Stomach smooth muscle (tissue), 2 donors: ENCODE data around the gene TBCD.

Experiments used
- H3K27ac ChIP-seq: one replicate; pipeline ENCODE4 v1.7.0; 2013; ENCODE audit warnings: mild to moderate bottlenecking, low read length, inconsistent platforms
- H3K27me3 ChIP-seq, 2 donors: one replicate each; pipeline ENCODE4 v1.7.0; 2013; ENCODE audit warnings: low read length in 2 of 2; ENCODE audit not compliant: insufficient read depth in 2 of 2, control insufficient read depth in 1 of 2
- H3K36me3 ChIP-seq, 2 donors: one replicate each; pipeline ENCODE4 v1.7.0; 2013; ENCODE audit warnings: low read length in 2 of 2; ENCODE audit not compliant: control insufficient read depth in 2 of 2, insufficient read depth in 2 of 2
- H3K4me1 ChIP-seq: one replicate; pipeline ENCODE4 v1.7.0; 2013; ENCODE audit warnings: low read length; ENCODE audit not compliant: control insufficient read depth, insufficient read depth
- H3K4me3 ChIP-seq, 2 donors: one replicate each; pipeline ENCODE4 v1.7.0; 2013; ENCODE audit warnings: low read length in 2 of 2
- H3K9ac ChIP-seq, 2 donors: one replicate each; pipeline ENCODE4 v1.7.0; 2013; ENCODE audit warnings: low read length in 2 of 2, mild to moderate bottlenecking in 1 of 2
- H3K9me3 ChIP-seq, 2 donors: one replicate each; pipeline ENCODE4 v1.7.0; 2013; ENCODE audit warnings: low read length in 2 of 2; ENCODE audit not compliant: control insufficient read depth in 2 of 2
- donor health status: healthy.
- donor health status: Pancreatic carcinoma.

TBCD gene

DNA sequence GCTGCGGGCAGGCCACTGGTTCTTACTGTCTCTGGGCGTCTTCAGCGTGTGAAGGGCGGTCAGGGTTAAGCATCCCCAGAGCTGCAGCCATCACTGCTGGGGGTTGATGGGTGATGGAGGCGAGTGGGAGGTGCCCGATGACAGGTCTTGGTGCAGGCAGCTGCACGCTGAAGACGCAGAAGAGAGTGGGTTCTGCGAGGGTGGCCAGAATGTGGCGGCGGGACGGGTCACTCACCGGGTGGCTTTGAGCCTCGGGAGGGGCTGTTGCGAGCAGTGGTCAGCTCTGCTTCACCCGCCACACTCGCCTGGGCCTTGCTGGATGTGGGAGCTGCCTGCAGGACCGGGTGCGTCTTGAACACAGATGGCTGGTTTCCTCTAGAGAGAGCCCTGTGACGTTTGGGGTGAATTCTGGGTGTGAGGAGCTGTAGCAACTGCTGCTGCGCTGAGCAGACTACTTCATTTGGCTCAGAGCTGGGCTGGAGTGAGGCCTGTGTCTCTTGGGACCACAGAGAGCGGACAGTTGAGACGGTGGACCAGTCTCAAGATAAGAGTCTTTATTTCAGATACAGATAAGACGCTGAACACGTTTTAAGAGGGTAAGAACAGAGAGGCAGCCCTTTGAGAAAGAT lies 132.6 kb downstream of the TBCD start:
- Histone ChIP-seq H3K4me3 (no peak overlapping the region), H3K36me3 (no peaks in the 10 kb centered on the region), H3K27ac (no peak overlapping the region), H3K4me1 (peaks cover 44% of the 10 kb centered on the region), H3K9ac (no peak overlapping the region), H3K9me3 (no peaks in the 10 kb centered on the region), H3K27me3 (no peaks in the 10 kb centered on the region)

GRCh38 chr17:82884970-82885353 lies 133.1 kb downstream of the TBCD start:
- no peak overlapping the region for H3K4me3 ChIP-seq
- peaks cover 41% of the 10 kb centered on the region for H3K4me1 ChIP-seq
- no peaks in the 10 kb centered on the region for H3K36me3 ChIP-seq
- no peak overlapping the region for H3K27ac ChIP-seq
- H3K9me3 ChIP-seq: no peaks in the 10 kb centered on the region
- no peaks in the 10 kb centered on the region for H3K27me3 ChIP-seq
- no peak overlapping the region for H3K9ac ChIP-seq

GRCh38 chr17:82887255-82888164 lies 135.6 kb downstream of the TBCD start:
- no peaks in the 10 kb centered on the region for H3K9me3 ChIP-seq
- H3K27me3 ChIP-seq: no peaks in the 10 kb centered on the region
- H3K4me1 ChIP-seq: peaks cover 26% of the 10 kb centered on the region
- H3K27ac ChIP-seq: no peak overlapping the region
- H3K36me3 ChIP-seq: no peaks in the 10 kb centered on the region
- no peak overlapping the region for H3K9ac ChIP-seq
- H3K4me3 ChIP-seq: no peak overlapping the region

DNA sequence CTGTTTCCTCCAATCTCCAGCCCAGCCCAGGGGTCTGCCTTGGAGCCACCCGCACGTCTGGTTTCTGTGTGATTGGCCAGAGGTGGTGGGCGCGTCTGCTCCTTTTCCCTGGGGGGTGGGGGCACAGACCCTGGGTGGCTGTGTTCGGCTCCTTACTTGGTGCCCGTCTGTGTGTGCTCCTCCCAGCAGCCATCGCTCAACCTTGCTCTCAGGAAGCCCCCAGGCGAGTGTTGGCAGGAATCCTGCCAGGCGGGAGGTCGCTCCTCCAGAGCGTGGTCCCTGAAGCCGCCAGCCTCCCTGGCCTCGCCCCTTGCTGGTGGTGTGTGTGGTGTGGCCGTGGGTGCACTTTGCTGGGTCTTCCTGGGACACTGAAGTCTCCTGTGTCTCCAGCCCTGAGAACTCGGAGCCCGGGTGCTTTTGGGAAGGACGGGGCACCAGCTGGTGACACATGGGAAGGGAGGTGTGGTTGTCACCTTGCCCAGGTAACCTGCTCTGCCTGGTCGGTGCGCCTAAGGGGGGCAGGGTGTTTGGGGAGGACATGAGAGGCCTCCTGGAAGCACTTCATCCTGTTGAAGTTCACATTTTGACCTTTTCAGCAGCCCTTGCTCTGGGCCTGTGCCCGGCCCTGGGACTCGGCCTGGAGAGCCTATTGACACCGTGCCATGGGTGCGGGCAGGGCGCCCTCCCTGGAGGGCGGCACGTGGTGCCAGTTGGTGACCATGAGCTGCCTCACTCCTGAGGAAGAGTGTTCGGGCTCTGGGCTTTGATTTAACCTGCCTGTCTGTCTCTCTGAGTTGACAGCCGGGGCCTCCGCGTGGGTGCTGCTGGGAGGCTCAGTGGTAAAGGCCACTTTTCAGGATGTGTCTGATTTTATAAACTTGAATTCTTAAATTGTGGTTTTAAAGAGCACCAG lies 137.0 kb downstream of the TBCD start:
- no peak overlapping the region for H3K27ac ChIP-seq
- no peak overlapping the region for H3K4me3 ChIP-seq
- no peaks in the 10 kb centered on the region for H3K36me3 ChIP-seq
- H3K9me3 ChIP-seq: no peaks in the 10 kb centered on the region
- no peak overlapping the region for H3K9ac ChIP-seq
- no peaks in the 10 kb centered on the region for H3K27me3 ChIP-seq
- H3K4me1 ChIP-seq: peaks cover 24% of the 10 kb centered on the region

DNA sequence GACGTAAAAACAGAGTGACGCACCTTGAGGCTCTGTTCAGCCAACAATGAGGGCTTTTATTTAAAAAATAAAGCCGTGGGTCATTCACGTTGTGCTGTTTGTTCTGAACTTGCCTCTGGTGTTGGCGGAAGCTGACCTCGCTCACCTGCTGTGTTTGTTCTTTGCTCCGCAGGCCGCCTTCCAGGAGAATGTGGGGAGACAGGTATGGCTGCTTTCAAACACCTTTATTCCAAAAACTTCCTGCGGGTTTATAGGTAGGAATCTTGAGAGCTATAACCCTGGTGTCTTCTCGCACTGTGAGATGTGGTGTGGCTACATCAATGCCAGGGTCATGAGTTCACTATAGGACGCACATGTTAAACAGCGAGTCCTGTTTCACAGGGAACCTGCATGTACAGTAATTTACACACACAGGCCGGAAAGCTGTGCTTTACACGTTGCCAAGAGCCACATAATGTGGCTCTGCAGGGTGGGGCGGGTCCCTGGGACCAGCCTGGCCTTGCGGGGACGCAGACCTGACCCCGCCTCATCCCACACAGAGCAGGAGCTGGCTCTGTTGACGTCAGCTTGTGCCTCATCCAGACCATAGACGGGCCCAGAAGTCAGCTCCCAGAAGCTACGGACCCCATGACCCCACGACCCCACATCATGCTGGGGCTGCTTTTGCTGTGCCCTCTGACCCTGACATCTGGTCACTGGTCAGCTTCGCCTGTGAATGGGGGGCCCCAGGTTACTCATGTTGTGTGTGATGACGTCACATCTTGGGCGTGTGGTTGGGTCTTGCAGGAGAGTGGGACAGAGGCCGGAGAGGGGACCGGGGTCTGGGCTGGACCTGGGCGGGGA lies 137.9 kb downstream of the TBCD start:
- Histone ChIP-seq H3K4me3 (no peak overlapping the region), H3K27ac (no peak overlapping the region), H3K4me1 (peaks cover 20% of the 10 kb centered on the region)

DNA sequence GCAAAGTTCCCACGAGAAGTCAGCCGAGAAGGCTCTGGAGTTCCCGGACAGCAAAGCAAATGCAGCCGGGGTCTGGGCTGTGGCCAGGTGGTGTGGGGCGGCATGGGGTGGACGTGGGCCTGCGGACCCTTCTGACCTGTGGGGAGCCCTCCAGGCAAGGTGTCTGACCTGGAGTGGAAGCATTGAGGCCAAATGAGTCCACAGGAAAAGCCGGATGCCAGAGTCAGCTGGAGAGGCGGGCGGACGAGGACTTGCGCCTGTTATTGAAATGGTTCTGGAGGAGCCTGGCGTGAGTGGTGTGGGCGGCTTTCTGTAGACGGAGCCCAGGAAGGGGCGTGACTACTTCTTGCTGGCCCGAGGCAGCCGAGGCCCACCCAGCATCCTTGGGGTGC lies 138.5 kb downstream of the TBCD start:
- peaks cover 16% of the 10 kb centered on the region for H3K4me1 ChIP-seq
- H3K27me3 ChIP-seq: no peaks in the 10 kb centered on the region
- no peak overlapping the region for H3K4me3 ChIP-seq
- H3K9ac ChIP-seq: no peak overlapping the region
- H3K9me3 ChIP-seq: no peaks in the 10 kb centered on the region
- H3K36me3 ChIP-seq: peaks cover 0 to 2% of the 10 kb centered on the region in 2 donors
- H3K27ac ChIP-seq: no peak overlapping the region

More for the DNA sequence above, 137.9 kb downstream of the TBCD start:
- no peaks in the 10 kb centered on the region for H3K9me3 ChIP-seq
- no peak overlapping the region for H3K9ac ChIP-seq
- H3K27me3 ChIP-seq: no peaks in the 10 kb centered on the region
- no peaks in the 10 kb centered on the region for H3K36me3 ChIP-seq

- Histone ChIP-seq H3K27ac (no peak overlapping the region), H3K36me3 (peaks cover 0 to 2% of the 10 kb centered on the region in 2 donors), H3K9me3 (no peaks in the 10 kb centered on the region), H3K4me1 (peaks cover 12% of the 10 kb centered on the region), H3K9ac (no peak overlapping the region), H3K27me3 (no peaks in the 10 kb centered on the region), H3K4me3 (no peak overlapping the region)
Observed at GRCh38 chr17:82890926-82891678, 139.2 kb downstream of the TBCD start.

DNA sequence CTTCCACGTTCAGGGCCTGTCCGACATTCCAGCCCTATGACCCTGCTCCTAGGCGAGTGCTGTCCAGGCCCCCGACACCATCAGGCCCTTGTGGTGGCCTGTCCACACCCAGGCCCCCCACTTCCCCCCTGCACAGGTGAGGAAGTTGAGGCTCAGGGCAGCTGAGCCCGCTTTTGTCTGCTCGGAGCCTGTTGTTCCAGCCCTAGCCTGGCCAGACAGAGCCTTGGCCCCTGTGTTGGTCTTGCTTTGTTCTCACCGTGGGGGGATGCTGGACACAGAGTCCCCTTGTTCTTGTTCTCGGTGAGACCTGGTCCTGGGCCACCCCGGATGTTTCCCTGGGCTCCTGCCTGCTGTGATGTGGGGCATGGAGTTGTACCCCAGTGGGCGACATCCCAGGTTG lies 140.0 kb downstream of the TBCD start:
- H3K36me3 ChIP-seq: peaks cover 0 to 2% of the 10 kb centered on the region in 2 donors
- H3K27ac ChIP-seq: no peak overlapping the region
- H3K27me3 ChIP-seq: no peaks in the 10 kb centered on the region
- H3K9ac ChIP-seq: no peak overlapping the region
- peaks cover 12% of the 10 kb centered on the region for H3K4me1 ChIP-seq
- no peaks in the 10 kb centered on the region for H3K9me3 ChIP-seq
- H3K4me3 ChIP-seq: no peak overlapping the region

GRCh38 chr17:82892899-82893565 lies 141.2 kb downstream of the TBCD start:
- Histone ChIP-seq H3K27ac (no peak overlapping the region), H3K27me3 (no peaks in the 10 kb centered on the region), H3K4me1 (peaks cover 10% of the 10 kb centered on the region), H3K4me3 (no peak overlapping the region), H3K36me3 (peaks cover 0 to 2% of the 10 kb centered on the region in 2 donors), H3K9ac (no peak overlapping the region), H3K9me3 (no peaks in the 10 kb centered on the region)
